GM23338 (cell line): ENCODE measurements around the gene HHATL. TPM values are rescaled to one million over a fixed set of nuclear protein-coding genes. Genes with fewer than 3 reads are reported as not detected.

ENCODE experiments used
- ATAC-seq: fragments of 200-7000 bp; cut with Tn5 transposase; 3 replicates; pipeline ENCODE4 v1.9.1; 2020
- DNase-seq: peaks from one replicate; pipeline ENCODE4 v3.0.0-alpha.2; 2015; ENCODE audit warnings: low spot score
- H2AFZ ChIP-seq: fragments of 200-600 bp; sonication (generic); 2 replicates; pipeline ENCODE4 v1.8.0; 2016; ENCODE audit warnings: antibody characterized with exemption, mild to moderate bottlenecking, moderate library complexity
- H3F3A ChIP-seq: fragments of 200-600 bp; sonication (generic); replicated peaks from 2 replicates; pipeline ENCODE4 v1.8.0; 2017; ENCODE audit warnings: antibody characterized with exemption, mixed run types, low read depth
- H3K27ac ChIP-seq: fragments of 200-600 bp; sonication (generic); 2 replicates; pipeline ENCODE4 v1.6.1; 2016; ENCODE audit warnings: low read depth
- H3K27me3 ChIP-seq: fragments of 200-600 bp; sonication (generic); 2 replicates; pipeline ENCODE4 v1.8.0; 2016; ENCODE audit warnings: mild to moderate bottlenecking, mixed run types, moderate library complexity; ENCODE audit not compliant: insufficient read depth
- H3K36me3 ChIP-seq: fragments of 200-600 bp; sonication (generic); 2 replicates; pipeline ENCODE4 v1.8.0; 2016; ENCODE audit warnings: mild to moderate bottlenecking; ENCODE audit not compliant: insufficient read depth
- H3K4me1 ChIP-seq: fragments of 200-600 bp; sonication (generic); 2 replicates; pipeline ENCODE4 v1.8.0; 2016; ENCODE audit warnings: mild to moderate bottlenecking, moderate library complexity; ENCODE audit not compliant: insufficient read depth
- H3K4me2 ChIP-seq: fragments of 200-600 bp; sonication (generic); 2 replicates; pipeline ENCODE4 v1.7.1; 2017; ENCODE audit warnings: mixed run types
- H3K4me3 ChIP-seq: fragments of 200-600 bp; sonication (generic); 2 replicates; pipeline ENCODE4 v1.6.1; 2016; ENCODE audit warnings: mixed run types
- H3K79me2 ChIP-seq: fragments of 200-600 bp; sonication (generic); replicated peaks from 2 replicates; pipeline ENCODE4 v1.8.0; 2017; ENCODE audit warnings: mild to moderate bottlenecking; ENCODE audit not compliant: insufficient read depth
- H3K9me2 ChIP-seq: fragments of 200-600 bp; sonication (generic); 2 replicates; pipeline ENCODE4 v1.8.0; 2017; ENCODE audit not compliant: insufficient read depth
- H4K20me1 ChIP-seq: fragments of 200-600 bp; sonication (generic); replicated peaks from 2 replicates; pipeline ENCODE4 v1.8.0; 2017; ENCODE audit warnings: mild to moderate bottlenecking; ENCODE audit not compliant: insufficient read depth
- H3K27ac Mint-ChIP-seq: 2 replicates; pipeline ENCODE4 v1.8.0; 2020; ENCODE audit warnings: inconsistent platforms, mild to moderate bottlenecking, moderate library complexity, mixed read lengths
- H3K27me3 Mint-ChIP-seq: 3 replicates; pipeline ENCODE4 v1.8.0; 2022; ENCODE audit warnings: low read depth, mild to moderate bottlenecking, moderate library complexity, mixed read lengths, inconsistent platforms; ENCODE audit not compliant: insufficient read depth, poor library complexity
- H3K36me3 Mint-ChIP-seq: 3 replicates; pipeline ENCODE4 v1.8.0; 2021; ENCODE audit warnings: low read depth, mild to moderate bottlenecking, inconsistent platforms, moderate library complexity, mixed read lengths
- H3K4me1 Mint-ChIP-seq: 3 replicates; pipeline ENCODE4 v1.8.0; 2020; ENCODE audit warnings: mild to moderate bottlenecking, inconsistent platforms, mixed read lengths
- H3K4me3 Mint-ChIP-seq: 3 replicates; pipeline ENCODE4 v1.8.0; 2021; ENCODE audit warnings: moderate library complexity, mild to moderate bottlenecking, inconsistent platforms, mixed read lengths
- H3K9me3 Mint-ChIP-seq: 3 replicates; pipeline ENCODE4 v1.8.0; 2020; ENCODE audit warnings: moderate library complexity, mild to moderate bottlenecking, inconsistent platforms, mixed read lengths
- CREB1 ChIP-seq: fragments of 250-450 bp; sonication (Bioruptor Pico); IDR thresholded peaks from 2 replicates; pipeline ENCODE4 v1.5.0; 2020; ENCODE audit warnings: low read depth, mild to moderate bottlenecking, moderate library complexity
- EZH2 ChIP-seq: fragments of 200-600 bp; sonication (generic); IDR thresholded peaks from one replicate; pipeline ENCODE4 v1.8.0; 2017; ENCODE audit warnings: antibody characterized with exemption, mild to moderate bottlenecking, low read depth; ENCODE audit not compliant: unreplicated experiment
- NANOG ChIP-seq: IDR thresholded peaks from 2 replicates; pipeline ENCODE4 v1.6.1; 2016; ENCODE audit warnings: antibody characterized with exemption, borderline replicate concordance
- POLR2AphosphoS5 ChIP-seq: IDR thresholded peaks from 2 replicates; pipeline ENCODE4 v1.6.1; 2016; ENCODE audit warnings: antibody characterized with exemption, low read depth
- REST ChIP-seq: IDR thresholded peaks from one replicate; pipeline ENCODE4 v1.6.1; 2018; ENCODE audit warnings: antibody characterized with exemption; ENCODE audit not compliant: unreplicated experiment
- ZNF114 ChIP-seq: fragments of 250-450 bp; sonication (Bioruptor Pico); IDR thresholded peaks from 2 replicates; pipeline ENCODE4 v1.5.0; 2020; ENCODE audit warnings: mild to moderate bottlenecking, moderate library complexity
- ZNF331 ChIP-seq: fragments of 250-450 bp; sonication (Bioruptor Pico); IDR thresholded peaks from 2 replicates; pipeline ENCODE4 v1.5.0; 2020; ENCODE audit warnings: low read depth, mild to moderate bottlenecking, moderate library complexity
- ZNF462 ChIP-seq: fragments of 250-450 bp; sonication (Bioruptor Pico); IDR thresholded peaks from 2 replicates; pipeline ENCODE4 v1.5.0; 2020; ENCODE audit warnings: mild to moderate bottlenecking, moderate library complexity
- polyA plus RNA-seq: library from polyadenylated mRNA; unstranded; fragments of >200 nt; fragmentation: Nextera tagmentation; extraction: Ambion mirVana; gene quantifications from 2 replicates; pipeline ENCODE4 v1.2.1, GENCODE V29; 2016
- total RNA-seq: library from RNA; depleted of rRNA; stranded (reverse); fragments of >200 nt; shearing (Covaris generic); gene quantifications from 2 replicates; pipeline ENCODE4 v1.2.3, GENCODE V29; 2014

The HHATL gene
- total and polyA plus RNA-seq, 2 experiments from 2014 or later = not detected

GRCh38 chr3:42680271-42680670 is 22.3 kb downstream of the HHATL start:
- H3K27ac Mint-ChIP-seq = no peak overlapping the region
- no peak overlapping the region for H3K4me3 ChIP-seq
- H3K27me3 ChIP-seq = no peaks in the 10 kb centered on the region
- H3K4me3 Mint-ChIP-seq = no peak overlapping the region
- H3K4me2 ChIP-seq = no peak overlapping the region
- H3K79me2 ChIP-seq = no peaks in the 10 kb centered on the region
- H3K4me1 ChIP-seq = no peaks in the 10 kb centered on the region
- no peaks in the 10 kb centered on the region for H3K9me2 ChIP-seq
- DNase-seq (no peak), ATAC-seq (no peak)
- H3K36me3 ChIP-seq = no peaks in the 10 kb centered on the region
- H4K20me1 ChIP-seq = no peaks in the 10 kb centered on the region
- H3K27ac ChIP-seq = no peak overlapping the region
- H2AFZ ChIP-seq = no peak overlapping the region
- TF ChIP-seq POLR2AphosphoS5 (no peak), REST (no peak), CREB1 (CRISPR knock-in tag) (no peak), EZH2 (no peak), NANOG (no peak), ZNF462 (CRISPR knock-in tag) (no peak), ZNF114 (CRISPR knock-in tag) (no peak), ZNF331 (no peak)
- H3F3A ChIP-seq = no peaks in the 10 kb centered on the region
- H3K27me3 Mint-ChIP-seq = no peaks in the 10 kb centered on the region
- no peaks in the 10 kb centered on the region for H3K36me3 Mint-ChIP-seq
- H3K4me1 Mint-ChIP-seq = peaks cover 2% of the 10 kb centered on the region; the same call in 2 of the 3 replicates
- H3K9me3 Mint-ChIP-seq = peaks cover 8% of the 10 kb centered on the region; the same call in 1 of the 3 replicates
